ENCODE data around the gene STK32A. TPM values are rescaled to one million over a fixed set of nuclear protein-coding genes. Genes with fewer than 3 reads are reported as not detected.

The STK32A gene
- total RNA-seq, 2 donors from 2014 or later = 9.8 to 21.8 TPM

DNA sequence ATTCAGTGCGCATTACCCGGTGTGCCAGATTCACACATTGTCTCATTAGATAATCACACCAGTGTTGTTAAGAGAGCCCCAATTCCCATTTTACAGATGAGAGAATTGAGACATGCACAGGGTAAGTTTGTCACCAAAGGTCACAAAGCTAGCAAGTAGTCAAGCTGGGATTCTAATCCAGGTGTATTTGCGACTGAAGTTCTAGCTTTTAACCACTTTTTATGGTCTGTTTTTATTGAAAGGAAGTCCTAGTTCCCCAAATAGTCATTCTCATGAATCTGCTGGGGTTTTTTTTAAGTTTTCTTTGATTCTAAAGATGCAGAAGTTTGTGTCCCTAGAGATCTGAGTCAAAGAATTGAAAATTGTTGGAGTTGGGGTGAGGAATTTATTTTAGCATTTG lies 138.5 kb downstream of the STK32A start:
- no peak overlapping the region for H3K4me3 ChIP-seq (ENCODE audit: low read length)
- H3K36me3 ChIP-seq (ENCODE audit: control insufficient read depth, insufficient read depth, low read length) = no peaks in the 10 kb centered on the region
- 96 to 100% methylated on average over 3 of the region's 3 CpGs for WGBS, 2 experiments (ENCODE audit: insufficient coverage in 1 of 2, insufficient read length in 1 of 2)
- peaks cover 9% of the 10 kb centered on the region for H3K36me3 Mint-ChIP-seq (ENCODE audit: low read depth)
- H3K27ac ChIP-seq (ENCODE audit: low read depth, low read length) = no peak overlapping the region
- peaks cover 5% of the 10 kb centered on the region for H3K9me3 Mint-ChIP-seq
- no peaks in the 10 kb centered on the region for H3K27me3 ChIP-seq (ENCODE audit: control insufficient read depth, insufficient read depth, low read length, poor library complexity, severe bottlenecking)
- peaks cover 20% of the 10 kb centered on the region for H3K4me1 Mint-ChIP-seq
- no peak overlapping the region for H3K27ac Mint-ChIP-seq
- H3K27me3 Mint-ChIP-seq (ENCODE audit: insufficient read depth) = no peaks in the 10 kb centered on the region
- peaks cover 5% of the 10 kb centered on the region for H3K9me3 ChIP-seq (ENCODE audit: control insufficient read depth, low read length)
- H3K4me1 ChIP-seq (ENCODE audit: control insufficient read depth, insufficient read depth, low read length) = peaks cover 4% of the 10 kb centered on the region
- no peak overlapping the region for H3K9ac ChIP-seq (ENCODE audit: extremely low read depth, low read length, poor library complexity, severe bottlenecking)
- H3K4me3 Mint-ChIP-seq = no peak overlapping the region
- TF ChIP-seq, protein P1, sequence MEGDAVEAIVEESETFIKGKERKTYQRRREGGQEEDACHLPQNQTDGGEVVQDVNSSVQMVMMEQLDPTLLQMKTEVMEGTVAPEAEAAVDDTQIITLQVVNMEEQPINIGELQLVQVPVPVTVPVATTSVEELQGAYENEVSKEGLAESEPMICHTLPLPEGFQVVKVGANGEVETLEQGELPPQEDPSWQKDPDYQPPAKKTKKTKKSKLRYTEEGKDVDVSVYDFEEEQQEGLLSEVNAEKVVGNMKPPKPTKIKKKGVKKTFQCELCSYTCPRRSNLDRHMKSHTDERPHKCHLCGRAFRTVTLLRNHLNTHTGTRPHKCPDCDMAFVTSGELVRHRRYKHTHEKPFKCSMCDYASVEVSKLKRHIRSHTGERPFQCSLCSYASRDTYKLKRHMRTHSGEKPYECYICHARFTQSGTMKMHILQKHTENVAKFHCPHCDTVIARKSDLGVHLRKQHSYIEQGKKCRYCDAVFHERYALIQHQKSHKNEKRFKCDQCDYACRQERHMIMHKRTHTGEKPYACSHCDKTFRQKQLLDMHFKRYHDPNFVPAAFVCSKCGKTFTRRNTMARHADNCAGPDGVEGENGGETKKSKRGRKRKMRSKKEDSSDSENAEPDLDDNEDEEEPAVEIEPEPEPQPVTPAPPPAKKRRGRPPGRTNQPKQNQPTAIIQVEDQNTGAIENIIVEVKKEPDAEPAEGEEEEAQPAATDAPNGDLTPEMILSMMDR (conservative IDR thresholded peaks at IDR 0.05) = no peak
- DNase-seq = no peak

DNA sequence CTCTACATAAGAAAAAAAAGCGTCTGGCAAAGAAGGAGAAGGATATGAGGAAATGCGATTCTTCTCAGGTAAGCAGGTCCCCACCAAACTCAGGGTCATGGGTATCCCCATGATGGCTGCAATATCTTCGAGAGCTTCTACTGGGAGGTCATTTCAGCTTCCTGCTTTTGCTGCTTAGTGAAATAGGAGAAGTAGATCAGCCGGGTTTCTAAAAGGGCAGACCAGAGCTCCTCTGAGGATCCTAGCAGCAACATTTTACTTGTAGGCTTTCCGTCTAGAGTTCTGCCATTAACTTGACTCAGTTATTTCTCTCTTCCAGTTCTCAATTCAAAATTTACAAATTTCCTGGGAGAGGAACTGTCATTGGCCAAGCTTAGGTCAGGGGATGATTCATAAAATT lies 140.3 kb downstream of the STK32A start:
- Histone ChIP-seq H3K27ac (ENCODE audit: low read depth, low read length) (no peak overlapping the region), H3K4me3 (ENCODE audit: low read length) (no peak overlapping the region), H3K36me3 (ENCODE audit: control insufficient read depth, insufficient read depth, low read length) (no peaks in the 10 kb centered on the region), H3K4me1 (ENCODE audit: control insufficient read depth, insufficient read depth, low read length) (no peaks in the 10 kb centered on the region), H3K9me3 (ENCODE audit: control insufficient read depth, low read length) (peaks cover 20% of the 10 kb centered on the region), H3K9ac (ENCODE audit: extremely low read depth, low read length, poor library complexity, severe bottlenecking) (no peak overlapping the region), H3K27me3 (ENCODE audit: control insufficient read depth, insufficient read depth, low read length, poor library complexity, severe bottlenecking) (no peaks in the 10 kb centered on the region)
- no peaks in the 10 kb centered on the region for H3K27me3 Mint-ChIP-seq (ENCODE audit: insufficient read depth)
- WGBS, 2 experiments (ENCODE audit: insufficient coverage in 1 of 2, insufficient read length in 1 of 2) = 93 to 100% methylated on average over 3 to 5 of the region's 5 CpGs
- no peak overlapping the region for H3K27ac Mint-ChIP-seq
- H3K4me1 Mint-ChIP-seq = peaks cover 13% of the 10 kb centered on the region
- DNase-seq = no peak
- no peak overlapping the region for H3K4me3 Mint-ChIP-seq
- peaks cover 17% of the 10 kb centered on the region for H3K36me3 Mint-ChIP-seq (ENCODE audit: low read depth)
- TF ChIP-seq, protein P1 (conservative IDR thresholded peaks at IDR 0.05) = no peak
- peaks cover 16% of the 10 kb centered on the region for H3K9me3 Mint-ChIP-seq

DNA sequence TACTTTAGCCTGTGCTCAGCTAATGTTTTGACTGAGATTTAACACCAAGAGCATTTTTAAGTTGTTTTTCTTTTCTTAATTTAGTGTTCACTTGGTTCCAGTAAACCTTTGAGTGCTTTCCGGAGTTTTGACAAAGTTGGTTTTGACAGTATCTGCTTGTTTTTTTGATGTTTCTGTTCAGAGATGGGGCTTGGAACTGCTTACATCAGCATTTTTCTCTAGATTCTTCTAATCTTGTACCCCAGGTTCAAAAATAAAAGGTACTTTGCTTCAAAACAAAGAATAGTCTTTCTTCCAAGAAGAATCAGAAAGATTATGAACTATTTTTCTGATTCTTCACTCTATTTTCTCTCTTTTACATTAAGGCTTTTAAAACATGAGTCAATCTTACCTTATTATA lies 142.9 kb downstream of the STK32A start:
- H3K4me3 ChIP-seq (ENCODE audit: low read length) = no peak overlapping the region
- peaks cover 24% of the 10 kb centered on the region for H3K36me3 Mint-ChIP-seq (ENCODE audit: low read depth)
- no peaks in the 10 kb centered on the region for H3K36me3 ChIP-seq (ENCODE audit: control insufficient read depth, insufficient read depth, low read length)
- WGBS, 2 experiments (ENCODE audit: insufficient coverage in 1 of 2, insufficient read length in 1 of 2) = 100% methylated on average over 1 of the region's 1 CpG; no CpG with 5 or more reads in 1 of the 2 experiments
- H3K27me3 Mint-ChIP-seq (ENCODE audit: insufficient read depth) = no peaks in the 10 kb centered on the region
- no peaks in the 10 kb centered on the region for H3K27me3 ChIP-seq (ENCODE audit: control insufficient read depth, insufficient read depth, low read length, poor library complexity, severe bottlenecking)
- H3K4me1 ChIP-seq (ENCODE audit: control insufficient read depth, insufficient read depth, low read length) = no peaks in the 10 kb centered on the region
- H3K4me1 Mint-ChIP-seq = peaks cover 16% of the 10 kb centered on the region
- H3K9me3 Mint-ChIP-seq = peaks cover 28% of the 10 kb centered on the region
- no peak overlapping the region for H3K4me3 Mint-ChIP-seq
- no peak overlapping the region for H3K9ac ChIP-seq (ENCODE audit: extremely low read depth, low read length, poor library complexity, severe bottlenecking)
- H3K27ac Mint-ChIP-seq = no peak overlapping the region
- H3K9me3 ChIP-seq (ENCODE audit: control insufficient read depth, low read length) = peaks cover 39% of the 10 kb centered on the region
- DNase-seq = no peak
- TF ChIP-seq, protein P1 (conservative IDR thresholded peaks at IDR 0.05) = no peak
- H3K27ac ChIP-seq (ENCODE audit: low read depth, low read length) = no peak overlapping the region

Measured in endodermal cell (in vitro differentiated cells).